ENCODE measurements around the gene PINLYP. TPM values are rescaled to one million over a fixed set of nuclear protein-coding genes. Genes with fewer than 3 reads are reported as not detected.

The PINLYP gene
- total and polyA plus RNA-seq, 2 experiments from 2014 or later: 7.8 to 11.1 TPM

GRCh38 chr19:43574424-43575155, 1.0 kb upstream of the PINLYP start:
- ATAC-seq (no peak), DNase-seq (ENCODE audit: low spot score) (no peak)
- Histone ChIP-seq H3K4me3 (peak overlapping the region; percentile 99), H3K9me2 (ENCODE audit: insufficient read depth) (no peaks in the 10 kb centered on the region), H3F3A (replicated peaks; ENCODE audit: low read depth) (no peaks in the 10 kb centered on the region; the same call in 1 of the 2 replicates), H3K36me3 (ENCODE audit: insufficient read depth) (no peaks in the 10 kb centered on the region), H4K20me1 (replicated peaks; ENCODE audit: insufficient read depth) (no peaks in the 10 kb centered on the region; the same call in 1 of the 2 replicates), H3K4me1 (ENCODE audit: insufficient read depth) (peaks cover 8% of the 10 kb centered on the region), H3K79me2 (replicated peaks; ENCODE audit: insufficient read depth) (peaks cover 12% of the 10 kb centered on the region; the same call in 1 of the 2 replicates), H3K4me2 (peak overlapping the region; percentile 98), H3K27ac (ENCODE audit: low read depth) (peak overlapping the region; percentile 89; the same call in 1 of the 2 replicates), H3K27me3 (ENCODE audit: insufficient read depth) (no peaks in the 10 kb centered on the region), H2AFZ (peak overlapping the region; percentile 93; the same call in 1 of the 2 replicates)
- no peak for TF ChIP-seq POLR2AphosphoS5 (IDR thresholded peaks at IDR 0.05; ENCODE audit: low read depth)
- TF ChIP-seq REST (IDR thresholded peaks at IDR 0.05; ENCODE audit: unreplicated experiment): no peak
- no peak for TF ChIP-seq ETS1 (IDR thresholded peaks at IDR 0.05)
- no peak for TF ChIP-seq ZNF462 (CRISPR knock-in tag; IDR thresholded peaks at IDR 0.05)
- H3K9me3 Mint-ChIP-seq: no peaks in the 10 kb centered on the region; the same call in 2 of the 3 replicates
- peaks cover 25% of the 10 kb centered on the region for H3K36me3 Mint-ChIP-seq (ENCODE audit: low read depth)
- peaks cover 8% of the 10 kb centered on the region for H3K27me3 Mint-ChIP-seq (ENCODE audit: insufficient read depth, low read depth, poor library complexity)
- H3K4me1 Mint-ChIP-seq: peaks cover 23% of the 10 kb centered on the region
- peak overlapping the region; percentile 96; the same call in 1 of the 2 replicates for H3K27ac Mint-ChIP-seq
- peak overlapping the region; percentile 98 for H3K4me3 Mint-ChIP-seq

All from GM23338 (cell line).